KOPT-K1 (cell line): ENCODE results near the gene SH2D2A.
A peak's percentile ranks its signal among the peaks of the same experiment; 100 is the strongest.

Source experiments
- H3K27ac ChIP-seq: fragments of 200-600 bp; sonication (generic); 2 replicates; pipeline ENCODE4 v1.5.1; 2016; ENCODE audit warnings: antibody characterized with exemption, mild to moderate bottlenecking, low read depth, low read length; ENCODE audit not compliant: poor library complexity, severe bottlenecking
- H3K36me3 ChIP-seq: fragments of 200-600 bp; sonication (generic); 2 replicates; pipeline ENCODE4 v1.5.1; 2017; ENCODE audit warnings: antibody characterized with exemption, mild to moderate bottlenecking, low read length, moderate library complexity; ENCODE audit not compliant: insufficient read depth
- H3K9me3 ChIP-seq: fragments of 200-600 bp; sonication (generic); 2 replicates; pipeline ENCODE4 v1.5.1; 2017; ENCODE audit warnings: antibody characterized with exemption, low read length, mild to moderate bottlenecking; ENCODE audit not compliant: insufficient read depth, poor library complexity, severe bottlenecking

The SH2D2A gene

DNA sequence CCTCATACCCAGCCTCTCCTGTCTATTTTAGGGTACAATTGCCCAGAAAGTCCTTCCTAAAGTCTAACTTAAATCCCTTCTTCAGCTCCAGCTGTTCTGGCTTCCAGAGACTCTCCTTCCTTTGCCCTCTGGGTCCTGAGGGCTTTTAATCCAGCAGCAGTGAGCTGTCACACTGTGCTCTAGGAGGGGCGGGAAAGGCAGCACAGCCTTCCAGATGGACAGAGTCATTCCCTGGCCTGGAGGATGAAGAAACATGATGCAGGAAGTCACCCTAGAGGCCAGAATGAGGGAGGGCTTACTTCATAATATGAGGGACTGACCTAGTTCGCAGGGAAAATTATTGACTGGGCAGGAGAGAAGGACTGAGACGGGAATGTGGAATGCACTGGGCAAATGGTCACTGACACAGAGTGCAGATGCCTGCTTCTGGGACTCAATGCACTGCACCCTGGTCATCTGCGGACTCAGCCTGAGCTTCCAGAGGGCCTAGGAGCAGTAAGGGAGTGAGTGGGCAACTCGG lies 1.3 kb downstream of the SH2D2A start:
- Histone ChIP-seq H3K9me3 (no peaks in the 10 kb centered on the region), H3K36me3 (no peaks in the 10 kb centered on the region), H3K27ac (peak overlapping the region; percentile 81)

GRCh38 chr1:156814571-156815260 lies 1.9 kb downstream of the SH2D2A start:
- H3K27ac ChIP-seq, result no peak overlapping the region
- H3K9me3 ChIP-seq, result no peaks in the 10 kb centered on the region
- H3K36me3 ChIP-seq, result no peaks in the 10 kb centered on the region

DNA sequence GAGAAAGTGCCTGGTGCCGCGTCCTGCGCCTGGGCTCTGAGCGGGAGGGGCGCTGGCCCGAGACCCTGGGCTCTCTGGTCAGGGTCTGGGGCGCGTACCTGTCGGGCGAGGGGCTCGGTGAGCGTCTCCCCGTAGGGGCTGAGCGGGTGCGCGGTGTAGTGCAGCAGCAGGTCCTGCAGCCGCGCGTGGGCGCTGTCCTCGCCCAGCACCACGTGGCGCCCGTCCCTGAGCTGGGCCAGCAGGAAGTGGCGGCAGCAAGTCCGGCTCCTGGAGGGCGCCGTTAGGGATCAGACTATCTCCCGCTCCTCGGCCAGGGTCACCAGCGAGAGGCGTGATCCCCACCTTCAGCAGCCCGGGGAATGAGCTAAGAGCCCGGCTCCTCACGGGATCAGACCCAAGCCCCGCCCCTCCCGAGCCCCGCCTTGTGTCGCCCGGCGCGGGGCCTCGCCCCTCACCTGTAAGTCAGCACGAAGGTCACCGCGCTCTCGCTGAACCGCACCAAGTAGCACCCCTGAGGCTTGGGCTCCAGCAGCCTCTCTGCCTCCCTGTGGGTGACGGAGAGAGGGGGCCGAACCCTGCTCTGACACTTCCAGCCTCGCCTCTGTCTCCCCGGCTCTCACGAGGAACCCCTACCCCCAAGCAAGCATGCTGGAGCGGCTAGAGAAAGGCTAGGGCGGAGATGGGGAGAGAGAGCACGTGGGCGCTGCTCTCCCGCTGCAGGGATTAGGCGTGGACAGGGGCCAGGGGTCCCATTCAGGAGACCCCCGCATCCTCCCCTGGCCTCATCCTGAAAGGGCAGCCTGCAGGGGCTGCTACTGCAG lies 2.7 kb downstream of the SH2D2A start:
- no peak overlapping the region for H3K27ac ChIP-seq
- H3K9me3 ChIP-seq, result no peaks in the 10 kb centered on the region
- H3K36me3 ChIP-seq, result no peaks in the 10 kb centered on the region

DNA sequence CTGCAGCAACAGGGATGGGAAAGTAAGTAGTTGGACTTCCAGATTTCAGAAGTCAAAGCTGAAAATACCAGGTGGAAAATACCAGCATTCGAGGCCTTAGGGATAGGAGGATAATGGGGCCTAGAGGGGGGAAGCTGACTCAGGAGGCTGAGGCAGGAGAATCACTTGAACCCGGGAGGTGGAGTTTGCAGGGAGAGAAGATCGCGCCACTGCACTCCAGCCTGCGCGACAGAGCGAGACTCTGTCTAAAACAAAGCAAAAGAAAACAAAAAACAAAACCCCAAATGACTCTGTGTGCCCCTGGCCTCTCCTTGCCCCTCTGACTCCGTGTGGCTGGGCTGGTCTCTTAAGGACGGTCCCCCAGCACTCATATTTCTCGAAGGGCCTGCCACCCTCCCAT lies 3.4 kb downstream of the SH2D2A start:
- H3K27ac ChIP-seq, result no peak overlapping the region
- no peaks in the 10 kb centered on the region for H3K9me3 ChIP-seq
- no peaks in the 10 kb centered on the region for H3K36me3 ChIP-seq

- Histone ChIP-seq H3K27ac (no peak overlapping the region), H3K9me3 (no peaks in the 10 kb centered on the region), H3K36me3 (no peaks in the 10 kb centered on the region)
These were observed 4.2 kb downstream of the SH2D2A start for GRCh38 chr1:156812293-156812990.

DNA sequence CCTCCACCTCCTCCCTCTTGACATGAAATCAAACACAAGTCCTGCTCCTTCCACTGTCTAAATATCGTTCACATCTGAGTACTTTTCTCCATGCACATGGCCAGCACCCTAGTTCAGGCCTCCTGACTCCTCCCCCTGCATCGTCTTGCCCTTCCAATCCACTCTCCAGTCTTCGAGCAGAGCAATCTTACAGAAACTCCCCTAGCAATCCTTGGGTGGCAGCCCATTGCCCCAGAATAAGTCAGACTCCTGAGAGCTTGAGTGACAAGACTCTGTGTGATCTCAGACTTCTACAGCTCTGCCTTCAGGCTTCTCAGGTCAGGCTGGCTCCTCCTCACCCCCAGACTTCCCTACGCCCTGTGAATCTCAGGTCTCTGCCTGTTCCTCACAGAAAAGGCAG lies 5.5 kb downstream of the SH2D2A start:
- Histone ChIP-seq H3K36me3 (no peaks in the 10 kb centered on the region), H3K9me3 (no peaks in the 10 kb centered on the region), H3K27ac (no peak overlapping the region)

DNA sequence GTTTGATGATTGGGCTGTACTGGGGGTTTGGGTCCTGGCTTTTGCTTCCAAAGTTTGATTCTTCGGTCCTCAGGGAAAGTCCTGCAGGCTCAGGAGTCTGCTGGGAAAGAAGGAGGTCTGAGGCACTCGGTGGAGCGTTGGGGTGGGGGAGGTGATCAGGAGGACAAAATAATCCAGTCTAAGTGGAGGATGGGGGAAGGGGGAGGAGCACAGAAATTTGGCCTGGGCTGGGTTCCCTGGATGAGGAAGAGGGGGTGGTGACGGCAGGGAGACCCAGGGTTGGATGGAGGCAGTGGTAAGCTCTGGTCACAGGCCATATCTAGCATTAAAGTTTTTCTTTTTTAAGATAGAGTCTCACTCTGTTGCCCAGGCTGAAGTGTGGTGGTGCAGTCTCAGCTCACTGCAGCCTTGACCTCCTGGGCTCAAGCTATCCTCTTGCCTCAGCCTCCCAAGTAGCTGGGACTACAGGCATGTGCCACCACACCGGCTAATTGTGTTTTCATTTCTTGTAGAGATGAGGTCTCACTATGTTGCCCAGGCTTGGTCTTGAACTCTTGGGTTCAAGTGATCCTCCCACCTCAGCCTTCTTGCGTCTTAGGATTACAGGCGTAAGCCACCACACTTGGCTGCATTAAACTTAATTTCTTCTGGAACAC lies 6.8 kb downstream of the SH2D2A start:
- no peaks in the 10 kb centered on the region for H3K9me3 ChIP-seq
- H3K36me3 ChIP-seq, result no peaks in the 10 kb centered on the region
- H3K27ac ChIP-seq, result no peak overlapping the region

- H3K36me3 ChIP-seq, result no peaks in the 10 kb centered on the region
- H3K9me3 ChIP-seq, result no peaks in the 10 kb centered on the region
- no peak overlapping the region for H3K27ac ChIP-seq
These were observed 7.4 kb downstream of the SH2D2A start for GRCh38 chr1:156809281-156809680.

DNA sequence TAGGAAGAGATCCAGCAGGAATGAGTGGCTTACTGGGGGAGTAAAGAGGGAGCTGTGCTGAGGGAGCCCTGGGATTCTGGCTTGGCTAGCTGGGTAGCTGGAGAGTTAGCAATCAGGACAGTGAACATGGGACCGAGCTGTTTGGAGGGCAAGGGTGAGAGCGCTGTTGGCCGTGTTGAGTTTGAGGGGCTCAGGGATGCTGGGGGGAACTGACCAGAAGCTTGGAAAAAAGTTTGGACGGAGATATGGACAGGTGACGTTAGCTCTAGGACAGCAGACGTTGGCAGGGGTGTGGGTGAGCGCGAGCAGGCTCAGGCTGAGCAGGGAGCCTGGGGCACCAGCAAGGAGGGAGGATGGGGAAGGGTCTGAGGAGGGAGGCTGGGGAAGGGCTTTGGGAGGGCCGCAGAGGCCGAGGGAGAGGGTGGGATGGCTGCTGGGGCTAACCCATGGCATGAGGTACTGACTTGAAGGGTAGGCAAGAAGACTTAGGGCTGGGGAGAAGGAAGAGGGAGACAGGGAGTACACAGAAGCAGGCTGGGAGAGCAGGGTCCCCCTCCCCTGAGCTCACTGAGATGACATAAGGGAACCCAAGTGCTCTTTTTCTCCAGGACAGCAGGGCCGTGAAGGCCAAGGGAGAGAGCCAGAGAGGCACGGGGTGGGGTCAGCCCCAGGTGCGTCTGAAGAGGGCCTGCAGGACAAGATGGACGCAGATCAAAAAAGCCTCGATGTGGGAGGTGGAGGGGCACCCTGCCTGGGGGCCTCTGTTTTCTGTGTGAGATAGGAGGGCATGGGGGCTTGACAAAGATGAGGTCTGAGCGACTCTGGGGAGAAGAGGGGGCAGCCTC lies 8.2 kb downstream of the SH2D2A start:
- Histone ChIP-seq H3K27ac (no peak overlapping the region), H3K9me3 (no peaks in the 10 kb centered on the region), H3K36me3 (0 out of 2 replicates have a peak, but pooled peaks cover 3% of the 10 kb centered on the region)

- Histone ChIP-seq H3K36me3 (0 out of 2 replicates have a peak, but pooled peaks cover 7% of the 10 kb centered on the region), H3K27ac (no peak overlapping the region), H3K9me3 (no peaks in the 10 kb centered on the region)
These were observed 9.0 kb downstream of the SH2D2A start for GRCh38 chr1:156807627-156808026.

- H3K36me3 ChIP-seq, result peaks cover 13% of the 10 kb centered on the region
- no peak overlapping the region for H3K27ac ChIP-seq
These were observed 9.9 kb downstream of the SH2D2A start for GRCh38 chr1:156806512-156807440.

GRCh38 chr1:156805766-156806511 lies 10.7 kb downstream of the SH2D2A start:
- no peaks in the 10 kb centered on the region for H3K9me3 ChIP-seq
- H3K36me3 ChIP-seq, result peaks cover 22% of the 10 kb centered on the region
- H3K27ac ChIP-seq, result no peak overlapping the region

More at GRCh38 chr1:156806512-156807440, 9.9 kb downstream of the SH2D2A start:
- H3K9me3 ChIP-seq, result no peaks in the 10 kb centered on the region
